HepG2 (cell line): ENCODE data around the gene CRTAC1. TPM values are rescaled to one million over a fixed set of nuclear protein-coding genes. Genes with fewer than 3 reads are reported as not detected.

Experiments used
- ATAC-seq: fragments of 200-7000 bp; cut with Tn5 transposase; 3 replicates; pipeline ENCODE4 v1.9.1; 2020; ENCODE audit warnings: mild to moderate bottlenecking, moderate library complexity
- BruUV-seq: library from RNA; stranded (reverse); fragments of 400-500 nt; replicated peaks from 2 replicates; lab custom pipeline; 2021; lab: Mats Ljungman, UMichigan
- CTCF ChIA-PET: fragments of 300-600 bp; formaldehyde crosslinking; extraction: SDS; loops from one replicate; lab custom pipeline; 2021; ENCODE audit warnings: low total read pairs, inconsistent platforms, low intra/inter-chr PET ratio; lab: Yijun Ruan, JAX
- POLR2A ChIA-PET: fragments of 350-600 bp; sonication (Branson Sonifier 250); formaldehyde crosslinking; loops from one replicate; lab custom pipeline; 2020; ENCODE audit warnings: antibody characterized with exemption, inconsistent platforms; lab: Yijun Ruan, JAX
- DNase-seq: peaks from one replicate; pipeline ENCODE4 v3.0.0-alpha.2; 2015; ENCODE audit warnings: low spot score
- FAIRE-seq: peaks from 3 replicates; lab custom pipeline; 2011; peaks lifted over from hg19 to GRCh38; lab: Jason Lieb, UNC
- H2AFZ ChIP-seq: one replicate; pipeline ENCODE4 v1.6.1; 2011; ENCODE audit warnings: low read length, inconsistent platforms
- H3K27ac ChIP-seq: fragments of 300-600 bp; 3 replicates; pipeline ENCODE4 v1.8.0; 2011; ENCODE audit warnings: mixed run types, mild to moderate bottlenecking, mixed read lengths, low read length, inconsistent platforms; ENCODE audit not compliant: insufficient read depth; ENCODE audit errors: extremely low read length
- H3K27me3 ChIP-seq, 2 experiments: fragments of 200-600 bp in 1 of 2; 2 replicates in 1 of 2; 3 replicates in 1 of 2; pipeline versions ENCODE4 v1.6.0 to v1.8.0; 2011; ENCODE audit warnings: low read length in 2 of 2, mild to moderate bottlenecking in 2 of 2, moderate library complexity in 2 of 2, inconsistent platforms in 1 of 2; ENCODE audit not compliant: insufficient read depth in 2 of 2, control insufficient read depth in 1 of 2
- H3K36me3 ChIP-seq, 2 experiments: fragments of 200-600 bp in 1 of 2; replicated peaks in 1 of 2; 2 replicates in 1 of 2; 3 replicates in 1 of 2; pipeline versions ENCODE4 v1.5.1 to v1.8.0; 2011; ENCODE audit warnings: low read length in 2 of 2, inconsistent platforms in 1 of 2; ENCODE audit not compliant: insufficient read depth in 2 of 2, control insufficient read depth in 1 of 2
- H3K4me1 ChIP-seq: 2 replicates; pipeline ENCODE4 v1.5.1; 2012; ENCODE audit warnings: low read length, inconsistent platforms; ENCODE audit not compliant: insufficient read depth
- H3K4me2 ChIP-seq: 2 replicates; pipeline ENCODE4 v1.6.0; 2011; ENCODE audit warnings: low read depth, low read length, inconsistent platforms
- H3K4me3 ChIP-seq, 3 experiments: fragments of 200-600 bp in 1 of 3; sonication (generic), shearing (Covaris generic) in 1 of 3; replicated peaks in 1 of 3; 2 replicates each; pipeline ENCODE4 v1.5.1; 2011 to 2016; ENCODE audit warnings: low read length in 3 of 3, inconsistent platforms in 2 of 3, low read depth in 2 of 3, mild to moderate bottlenecking in 2 of 3, control low read depth in 1 of 3, mixed read lengths in 1 of 3; ENCODE audit not compliant: insufficient read depth in 1 of 3
- H3K79me2 ChIP-seq: one replicate; pipeline ENCODE4 v1.6.1; 2011; ENCODE audit warnings: low read length, inconsistent platforms; ENCODE audit not compliant: insufficient read depth
- H3K9ac ChIP-seq: 2 replicates; pipeline ENCODE4 v1.6.0; 2011; ENCODE audit warnings: mild to moderate bottlenecking, low read depth, low read length, inconsistent platforms; ENCODE audit not compliant: insufficient read depth
- H3K9me3 ChIP-seq: 2 replicates; pipeline ENCODE4 v1.5.1; 2012; ENCODE audit warnings: mild to moderate bottlenecking, low read length
- H4K20me1 ChIP-seq: 2 replicates; pipeline ENCODE4 v1.6.0; 2011; ENCODE audit warnings: inconsistent platforms, mild to moderate bottlenecking, low read length, moderate library complexity; ENCODE audit not compliant: insufficient read depth
- ARID4A ChIP-seq: sonication (generic); formaldehyde crosslinking; IDR thresholded peaks from 2 replicates; pipeline ENCODE4 v1.5.0; 2020; ENCODE audit warnings: mild to moderate bottlenecking, missing genetic modification reagents, borderline replicate concordance
- CEBPG ChIP-seq: IDR thresholded peaks from 2 replicates; pipeline ENCODE4 v1.6.1; 2016
- KDM5A ChIP-seq: fragments of 200-600 bp; sonication (generic); IDR thresholded peaks from 2 replicates; pipeline ENCODE4 v1.7.0; 2018; ENCODE audit warnings: antibody characterized with exemption, mild to moderate bottlenecking, low read length, borderline replicate concordance
- KLF6 ChIP-seq: IDR thresholded peaks from 2 replicates; pipeline ENCODE4 v1.8.0; 2016; ENCODE audit warnings: missing biosample characterization, missing genetic modification reagents
- TBX3 ChIP-seq: fragments of 450-650 bp; IDR thresholded peaks from 2 replicates; pipeline ENCODE4 v1.6.1; 2017; ENCODE audit warnings: antibody characterized with exemption, mild to moderate bottlenecking, inconsistent platforms, borderline replicate concordance
- TFDP1 ChIP-seq: IDR thresholded peaks from 2 replicates; pipeline ENCODE4 v1.6.1; 2016; ENCODE audit warnings: missing compliant biosample characterization, missing genetic modification reagents, borderline replicate concordance
- ZBTB43 ChIP-seq: sonication (generic); formaldehyde crosslinking; conservative IDR thresholded peaks from 2 replicates; pipeline ENCODE4 v1.4.0; 2020; ENCODE audit warnings: missing genetic modification reagents
- ZNF18 ChIP-seq: sonication (generic); formaldehyde crosslinking; IDR thresholded peaks from 2 replicates; pipeline ENCODE4 v1.8.0; 2022; ENCODE audit warnings: mild to moderate bottlenecking, missing genetic modification reagents; ENCODE audit not compliant: insufficient replicate concordance
- ZNF432 ChIP-seq: sonication (generic); formaldehyde crosslinking; IDR thresholded peaks from 2 replicates; pipeline ENCODE4 v1.5.0; 2020; ENCODE audit warnings: missing genetic modification reagents, mild to moderate bottlenecking, borderline replicate concordance
- ZNF510 ChIP-seq: sonication (generic); formaldehyde crosslinking; IDR thresholded peaks from 2 replicates; pipeline ENCODE4 v1.4.0; 2020; ENCODE audit warnings: low read depth, mild to moderate bottlenecking, missing genetic modification reagents
- ZNF549 ChIP-seq: sonication (generic); formaldehyde crosslinking; IDR thresholded peaks from 2 replicates; pipeline ENCODE4 v1.5.0; 2020; ENCODE audit warnings: missing genetic modification reagents
- ZNF550 ChIP-seq: sonication (generic); formaldehyde crosslinking; IDR thresholded peaks from 2 replicates; pipeline ENCODE4 v1.4.0; 2020; ENCODE audit warnings: mild to moderate bottlenecking, missing genetic modification reagents, borderline replicate concordance
- ZNF605 ChIP-seq: sonication (generic); formaldehyde crosslinking; IDR thresholded peaks from 2 replicates; pipeline ENCODE4 v1.8.0; 2022; ENCODE audit warnings: mild to moderate bottlenecking, missing genetic modification reagents
- ZNF713 ChIP-seq: sonication (generic); formaldehyde crosslinking; IDR thresholded peaks from 2 replicates; pipeline ENCODE4 v1.4.0; 2020; ENCODE audit warnings: mild to moderate bottlenecking, missing genetic modification reagents
- ZNF777 ChIP-seq: sonication (generic); formaldehyde crosslinking; IDR thresholded peaks from 2 replicates; pipeline ENCODE4 v1.4.0; 2020; ENCODE audit warnings: missing genetic modification reagents
- WGBS: methylation state at CpG from one replicate; pipeline ENCODE4 v1.1.6; 2017; ENCODE audit warnings: low lambda C conversion rate; 5-methylcytosine and 5-hydroxymethylcytosine counted together
- in situ Hi-C: cut with HindIII; loops from 2 replicates; pipeline ENCODE4 v1.10.0; 2017; ENCODE audit warnings: low pct_unique_long_range_greater_than_20kb; ENCODE audit not compliant: extremely low pct_ligation_motif_present
- intact Hi-C: fragments of 100-400 bp; cut with micrococcal nuclease; formaldehyde crosslinking; loops from one replicate; pipeline ENCODE4 v1.10.0; 2022; ENCODE audit not compliant: unreplicated experiment
- polyA plus RNA-seq, 8 experiments: library from polyadenylated mRNA; depleted of rRNA in 3 of 8; stranded (reverse) in 7 of 8; unstranded in 1 of 8; fragments of >200 nt; fragmentation: Illumina TruSeq in 4 of 8; extraction: Trizol in 4 of 8; gene quantifications; 2 replicates each; pipeline versions ENCODE4 v1.2.1 to v1.2.3, GENCODE V29; 2011 to 2016; ENCODE audit warnings: low read depth in 4 of 8, missing spikeins in 1 of 8, mixed read lengths in 1 of 8; ENCODE audit not compliant: insufficient read depth in 1 of 8
- total RNA-seq, 5 experiments: library from RNA; depleted of rRNA; stranded (reverse); fragments of >200 nt; fragmentation: Illumina TruSeq; extraction: Trizol; gene quantifications; 2 replicates each; pipeline ENCODE4 v1.2.3, GENCODE V29; 2016; ENCODE audit warnings: low read depth in 1 of 5

The CRTAC1 gene
- total and polyA plus RNA-seq, 2 of the 13 experiments (the other 11 are each of a cell fraction or from before 2014, with no cell fraction given): not detected

- Histone ChIP-seq H3K27ac (no peak overlapping the region), H4K20me1 (no peaks in the 10 kb centered on the region), H3K4me3 (no peak overlapping the region), H3K27me3 (peaks cover 2 to 24% of the 10 kb centered on the region in 2 experiments; a peak in 3 of 5 replicates), H3K36me3 (no peaks in the 10 kb centered on the region), H3K79me2 (no peaks in the 10 kb centered on the region), H3K9ac (no peak overlapping the region), H2AFZ (no peak overlapping the region), H3K4me1 (no peaks in the 10 kb centered on the region), H3K9me3 (no peaks in the 10 kb centered on the region), H3K4me2 (no peak overlapping the region)
- BruUV-seq: no TSS peak
- WGBS: 23% methylated on average over 10 of the region's 12 CpGs
- intact Hi-C loops: no loop called here
- in situ Hi-C loops: no loop called here
- FAIRE-seq (no peak), ATAC-seq (no peak), DNase-seq (no peak)
- CTCF ChIA-PET: no interaction called here
- POLR2A ChIA-PET: no interaction called here
- TF ChIP-seq ZBTB43 (CRISPR knock-in tag): no peak
- no peak for TF ChIP-seq CEBPG (CRISPR knock-in tag)
- TF ChIP-seq ARID4A (CRISPR knock-in tag): no peak
- no peak for TF ChIP-seq ZNF432
- TF ChIP-seq ZNF777 (CRISPR knock-in tag): no peak
- no peak for TF ChIP-seq TFDP1 (CRISPR knock-in tag)
- TF ChIP-seq ZNF713 (CRISPR knock-in tag): no peak
- TF ChIP-seq ZNF605 (CRISPR knock-in tag): no peak
- no peak for TF ChIP-seq ZNF18 (CRISPR knock-in tag)
- TF ChIP-seq ZNF510 (CRISPR knock-in tag): no peak
- TF ChIP-seq ZNF550 (CRISPR knock-in tag): no peak
- no peak for TF ChIP-seq KDM5A
- TF ChIP-seq ZNF549 (CRISPR knock-in tag): no peak
- TF ChIP-seq KLF6 (CRISPR knock-in tag): no peak
- TF ChIP-seq TBX3: no peak
Observed at GRCh38 chr10:97888641-97889262, 141.7 kb downstream of the CRTAC1 start.
